LNCAP (cell line): ENCODE data around the gene CEP85.

Experiments used
- TF ChIP-seq, protein P1 (sequence below): fragments of 450-650 bp; IDR thresholded peaks from 2 replicates; pipeline ENCODE4 v1.5.1; 2017; ENCODE audit warnings: mild to moderate bottlenecking

CEP85 gene

DNA sequence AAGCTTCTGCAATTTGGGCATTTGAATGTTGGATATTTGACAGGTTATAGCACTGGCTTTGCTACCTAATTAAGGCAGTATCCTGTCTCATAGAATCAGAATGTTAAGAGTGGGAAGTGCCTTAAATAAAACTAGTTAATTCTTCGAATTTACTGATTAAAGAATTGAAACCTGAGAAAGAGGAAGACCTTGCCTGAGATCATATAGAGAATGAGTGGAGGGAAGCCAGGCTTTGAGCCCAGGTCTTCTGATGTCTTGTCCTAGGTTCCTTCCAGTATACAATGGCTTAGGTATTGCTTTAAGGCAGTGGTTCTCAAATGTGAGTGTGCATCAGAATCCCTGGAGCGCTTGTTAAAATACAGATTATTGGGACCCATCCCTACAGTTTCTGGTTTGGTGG, 25.0 kb downstream of the CEP85 start:
- TF ChIP-seq, protein P1, sequence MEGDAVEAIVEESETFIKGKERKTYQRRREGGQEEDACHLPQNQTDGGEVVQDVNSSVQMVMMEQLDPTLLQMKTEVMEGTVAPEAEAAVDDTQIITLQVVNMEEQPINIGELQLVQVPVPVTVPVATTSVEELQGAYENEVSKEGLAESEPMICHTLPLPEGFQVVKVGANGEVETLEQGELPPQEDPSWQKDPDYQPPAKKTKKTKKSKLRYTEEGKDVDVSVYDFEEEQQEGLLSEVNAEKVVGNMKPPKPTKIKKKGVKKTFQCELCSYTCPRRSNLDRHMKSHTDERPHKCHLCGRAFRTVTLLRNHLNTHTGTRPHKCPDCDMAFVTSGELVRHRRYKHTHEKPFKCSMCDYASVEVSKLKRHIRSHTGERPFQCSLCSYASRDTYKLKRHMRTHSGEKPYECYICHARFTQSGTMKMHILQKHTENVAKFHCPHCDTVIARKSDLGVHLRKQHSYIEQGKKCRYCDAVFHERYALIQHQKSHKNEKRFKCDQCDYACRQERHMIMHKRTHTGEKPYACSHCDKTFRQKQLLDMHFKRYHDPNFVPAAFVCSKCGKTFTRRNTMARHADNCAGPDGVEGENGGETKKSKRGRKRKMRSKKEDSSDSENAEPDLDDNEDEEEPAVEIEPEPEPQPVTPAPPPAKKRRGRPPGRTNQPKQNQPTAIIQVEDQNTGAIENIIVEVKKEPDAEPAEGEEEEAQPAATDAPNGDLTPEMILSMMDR: no peak

DNA sequence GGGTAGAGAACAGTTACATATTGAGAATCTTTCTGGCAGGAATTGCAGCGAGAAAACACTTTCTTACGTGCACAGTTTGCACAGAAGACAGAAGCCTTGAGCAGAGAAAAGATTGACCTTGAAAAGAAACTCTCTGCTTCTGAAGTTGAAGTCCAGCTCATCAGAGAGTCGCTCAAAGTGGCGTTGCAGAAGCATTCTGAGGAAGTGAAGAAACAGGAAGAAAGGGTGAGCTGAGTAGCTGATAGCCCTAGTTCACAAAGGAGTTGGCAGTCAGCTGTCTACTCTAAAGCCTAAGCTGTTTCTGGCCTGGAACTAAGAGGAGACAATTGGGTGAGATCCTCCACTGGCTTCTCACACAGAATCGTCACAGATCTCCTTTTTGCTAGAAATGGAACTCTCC, 25.6 kb downstream of the CEP85 start:
- TF ChIP-seq, protein P1: no peak

DNA sequence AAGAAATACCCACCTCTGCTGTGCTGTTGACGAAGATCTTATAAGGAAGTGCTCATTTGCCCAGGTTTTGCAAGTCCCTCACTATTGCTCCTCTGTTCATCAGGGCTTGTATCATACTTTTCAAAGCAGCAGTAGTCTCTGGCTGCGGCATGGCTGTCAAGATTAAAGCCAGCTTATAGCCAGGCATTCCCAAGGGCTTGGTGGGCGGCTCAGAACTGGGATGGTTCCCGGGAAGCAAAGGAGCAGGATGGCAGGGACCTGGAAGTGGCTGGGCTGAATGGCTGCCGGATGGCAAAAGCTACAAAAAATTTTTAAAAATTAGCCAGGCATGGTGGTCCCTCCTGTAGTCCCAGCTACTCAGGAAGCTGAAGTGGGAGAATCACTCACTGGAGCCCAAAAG, 29.2 kb downstream of the CEP85 start:
- TF ChIP-seq, protein P1: no peak

DNA sequence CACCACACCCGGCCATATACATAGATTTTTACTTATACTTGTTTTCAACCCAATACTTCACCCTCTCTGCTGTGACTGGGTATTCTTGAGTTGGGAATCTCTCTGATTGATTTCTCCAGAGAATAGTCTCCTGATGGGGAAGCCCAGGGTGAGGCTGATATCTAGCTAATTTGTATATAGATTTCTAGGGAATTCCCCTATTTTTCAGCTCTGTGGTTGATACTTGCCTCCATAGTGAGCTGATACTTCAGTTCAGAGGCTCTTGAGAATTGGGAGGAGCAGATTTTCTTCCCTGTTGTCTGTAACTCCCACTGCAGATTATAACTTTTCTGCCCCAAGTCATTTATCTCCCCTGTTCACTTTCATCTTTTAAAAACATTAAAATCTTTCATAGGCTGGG, 31.4 kb downstream of the CEP85 start:
- TF ChIP-seq, protein P1: no peak

DNA sequence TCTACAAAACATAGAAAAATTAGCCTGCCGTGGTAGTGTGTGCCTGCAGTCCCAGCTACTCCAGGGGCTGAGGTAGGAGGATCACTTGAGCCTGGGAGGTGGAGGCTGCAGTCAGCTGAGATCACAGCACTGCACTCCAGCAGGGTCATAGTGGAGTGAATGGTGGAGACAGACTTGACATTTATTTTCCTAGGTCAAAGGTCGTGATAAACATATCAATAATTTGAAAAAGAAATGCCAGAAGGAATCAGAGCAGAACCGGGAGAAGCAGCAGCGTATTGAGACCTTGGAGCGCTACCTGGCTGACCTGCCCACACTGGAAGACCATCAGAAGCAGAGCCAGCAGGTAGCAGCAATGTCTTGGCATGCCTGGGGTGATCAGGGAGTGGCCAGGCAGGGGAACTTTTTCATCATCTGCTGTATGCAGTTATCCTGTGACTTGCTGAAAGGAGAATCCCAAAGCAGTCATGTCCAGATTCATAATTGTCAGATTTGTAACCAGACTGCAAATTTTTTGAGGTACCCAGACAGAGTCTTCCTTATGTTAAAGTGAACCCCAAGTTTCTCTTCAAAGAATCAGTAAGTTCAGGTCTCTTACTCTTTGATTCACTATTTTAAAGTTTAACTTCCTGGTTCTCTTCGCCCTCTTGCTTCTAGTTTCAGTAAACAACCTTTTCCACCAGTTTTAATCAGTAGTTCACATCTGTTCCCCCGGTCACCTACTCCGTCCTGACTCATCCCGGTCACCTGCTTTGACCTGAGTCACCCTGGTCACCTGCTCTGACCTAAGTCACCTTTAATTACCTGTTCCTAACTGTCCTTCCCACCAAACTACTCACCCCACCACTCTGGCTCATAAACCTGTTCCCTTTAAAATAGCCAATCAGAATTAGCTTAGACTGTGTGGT, 34.5 kb downstream of the CEP85 start:
- TF ChIP-seq, protein P1: no peak

DNA sequence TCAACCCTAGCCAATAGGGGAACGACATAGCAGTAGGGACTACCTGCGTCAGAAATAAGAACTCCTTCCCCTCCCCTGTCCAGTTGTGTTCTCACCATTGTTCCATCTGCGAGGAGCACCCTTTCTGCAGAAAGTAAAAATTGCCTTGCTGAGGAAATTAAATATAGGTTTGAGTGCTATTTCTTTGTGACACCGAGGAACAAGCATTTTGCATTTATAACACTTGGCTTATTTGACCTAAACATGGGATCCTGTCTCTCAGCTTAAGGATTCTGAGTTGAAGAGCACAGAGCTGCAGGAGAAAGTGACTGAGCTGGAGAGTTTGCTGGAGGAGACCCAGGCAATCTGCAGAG, 35.2 kb downstream of the CEP85 start:
- TF ChIP-seq, protein P1: no peak

DNA sequence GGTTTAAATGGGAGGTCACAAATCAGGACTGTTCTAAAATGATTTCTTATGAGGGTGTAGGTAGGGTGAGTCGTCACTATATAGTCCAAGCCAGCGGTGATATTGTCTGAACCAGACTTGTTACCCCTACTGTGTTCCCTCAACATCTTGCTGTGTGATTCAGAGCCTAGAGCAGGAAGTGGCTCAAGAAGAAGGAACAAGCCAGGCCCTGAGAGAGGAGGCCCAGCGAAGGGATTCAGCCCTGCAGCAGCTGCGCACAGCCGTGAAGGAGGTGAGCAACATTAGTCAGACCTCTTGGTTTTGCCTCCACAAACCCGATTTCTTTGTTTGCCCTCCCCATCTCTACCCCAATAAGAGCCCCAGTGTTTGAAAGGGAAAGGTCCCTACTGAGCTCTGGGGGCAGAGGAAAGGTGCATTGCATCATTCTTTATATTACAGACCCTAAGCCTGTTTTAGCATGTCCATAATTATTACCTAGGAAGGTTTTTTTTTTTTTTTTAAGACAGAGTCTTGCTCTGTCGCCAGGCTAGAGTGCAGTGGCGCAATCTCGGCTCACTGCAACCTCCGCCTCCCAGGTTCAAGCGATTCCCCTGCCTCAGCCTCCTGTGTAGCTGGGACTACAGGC, 40.9 kb downstream of the CEP85 start:
- TF ChIP-seq, protein P1: no peak
